MG63 (cell line): ENCODE results near the gene DMWD. TPM values are rescaled to one million over a fixed set of nuclear protein-coding genes. Genes with fewer than 3 reads are reported as not detected.

Source experiments
- DNase-seq: peaks from one replicate; pipeline ENCODE4 v3.0.0-alpha.2; 2020
- H3K27me3 ChIP-seq: fragments of 250-450 bp; sonication (Bioruptor Pico); 2 replicates; pipeline ENCODE4 v1.5.1; 2020; ENCODE audit warnings: mild to moderate bottlenecking, moderate library complexity
- H3K36me3 ChIP-seq: fragments of 250-450 bp; sonication (Bioruptor Pico); 2 replicates; pipeline ENCODE4 v1.5.1; 2020; ENCODE audit warnings: mild to moderate bottlenecking, moderate library complexity
- H3K4me3 ChIP-seq: fragments of 250-450 bp; sonication (Bioruptor Pico); 2 replicates; pipeline ENCODE4 v1.5.1; 2020; ENCODE audit warnings: mild to moderate bottlenecking, moderate library complexity
- H3K9me3 ChIP-seq: fragments of 250-450 bp; sonication (Bioruptor Pico); 2 replicates; pipeline ENCODE4 v1.5.1; 2020; ENCODE audit warnings: mild to moderate bottlenecking, moderate library complexity
- total RNA-seq: library from RNA; depleted of rRNA; stranded (reverse); fragments of >200 nt; shearing (Covaris generic); gene quantifications from 2 replicates; pipeline ENCODE4 v1.2.3, GENCODE V29; 2014; ENCODE audit warnings: low replicate concordance

DMWD gene
- total RNA-seq, 1 experiment from 2014 or later = 30.4 TPM

- H3K36me3 ChIP-seq = peaks cover 51% of the 10 kb centered on the region
- H3K4me3 ChIP-seq = no peak overlapping the region
- DNase-seq = no peak
- no peaks in the 10 kb centered on the region for H3K27me3 ChIP-seq
- H3K9me3 ChIP-seq = no peaks in the 10 kb centered on the region
Measured at GRCh38 chr19:45820413-45821102, 27.9 kb upstream of the DMWD start.

- DNase-seq = no peak
- no peak overlapping the region for H3K4me3 ChIP-seq
Measured at GRCh38 chr19:45819769-45820168, 27.1 kb upstream of the DMWD start.

GRCh38 chr19:45817725-45818301, 25.2 kb upstream of the DMWD start:
- peaks cover 24% of the 10 kb centered on the region for H3K36me3 ChIP-seq
- H3K27me3 ChIP-seq = no peaks in the 10 kb centered on the region
- H3K4me3 ChIP-seq = no peak overlapping the region
- peak; percentile 40 for DNase-seq
- no peaks in the 10 kb centered on the region for H3K9me3 ChIP-seq

More at GRCh38 chr19:45819769-45820168, 27.1 kb upstream of the DMWD start:
- Histone ChIP-seq H3K9me3 (no peaks in the 10 kb centered on the region), H3K27me3 (no peaks in the 10 kb centered on the region), H3K36me3 (peaks cover 44% of the 10 kb centered on the region)

DNA sequence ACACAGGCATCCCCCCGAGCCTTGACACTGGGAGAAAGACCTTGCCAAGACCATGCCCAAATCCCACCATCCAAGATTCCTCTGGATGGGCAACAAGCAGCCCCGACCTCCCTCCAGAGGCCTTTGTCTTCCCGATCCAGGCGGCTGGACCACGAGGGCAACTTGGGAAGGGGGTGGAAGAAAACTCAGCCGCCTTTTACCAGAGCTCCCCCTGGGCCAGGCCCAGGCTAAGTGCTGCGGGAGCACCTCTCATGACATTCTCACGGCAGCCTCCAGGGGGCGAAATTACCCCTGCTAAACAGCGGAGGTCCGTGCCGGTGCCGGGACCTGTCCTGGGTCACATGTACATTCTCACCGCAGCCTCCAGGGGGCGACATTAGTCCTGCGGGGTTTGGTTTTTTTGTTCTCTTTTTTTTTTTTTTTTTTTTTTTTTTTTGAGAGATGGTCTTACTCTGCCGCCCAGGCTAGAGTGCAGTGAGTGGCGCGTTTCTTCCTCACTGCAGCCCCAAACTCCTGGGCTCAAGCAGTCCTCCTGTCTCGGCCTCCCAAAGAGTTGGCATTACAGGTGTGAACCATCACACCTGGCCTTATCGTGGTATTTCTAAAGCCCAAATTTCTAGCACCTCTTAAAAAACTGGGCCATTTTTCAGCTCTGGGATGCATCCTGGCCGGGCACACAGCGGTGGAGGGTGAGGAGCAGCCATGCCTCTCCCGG, 24.5 kb upstream of the DMWD start:
- DNase-seq = peak; percentile 94
- peaks cover 21% of the 10 kb centered on the region for H3K36me3 ChIP-seq
- no peaks in the 10 kb centered on the region for H3K27me3 ChIP-seq
- H3K4me3 ChIP-seq = no peak overlapping the region
- H3K9me3 ChIP-seq = no peaks in the 10 kb centered on the region

DNA sequence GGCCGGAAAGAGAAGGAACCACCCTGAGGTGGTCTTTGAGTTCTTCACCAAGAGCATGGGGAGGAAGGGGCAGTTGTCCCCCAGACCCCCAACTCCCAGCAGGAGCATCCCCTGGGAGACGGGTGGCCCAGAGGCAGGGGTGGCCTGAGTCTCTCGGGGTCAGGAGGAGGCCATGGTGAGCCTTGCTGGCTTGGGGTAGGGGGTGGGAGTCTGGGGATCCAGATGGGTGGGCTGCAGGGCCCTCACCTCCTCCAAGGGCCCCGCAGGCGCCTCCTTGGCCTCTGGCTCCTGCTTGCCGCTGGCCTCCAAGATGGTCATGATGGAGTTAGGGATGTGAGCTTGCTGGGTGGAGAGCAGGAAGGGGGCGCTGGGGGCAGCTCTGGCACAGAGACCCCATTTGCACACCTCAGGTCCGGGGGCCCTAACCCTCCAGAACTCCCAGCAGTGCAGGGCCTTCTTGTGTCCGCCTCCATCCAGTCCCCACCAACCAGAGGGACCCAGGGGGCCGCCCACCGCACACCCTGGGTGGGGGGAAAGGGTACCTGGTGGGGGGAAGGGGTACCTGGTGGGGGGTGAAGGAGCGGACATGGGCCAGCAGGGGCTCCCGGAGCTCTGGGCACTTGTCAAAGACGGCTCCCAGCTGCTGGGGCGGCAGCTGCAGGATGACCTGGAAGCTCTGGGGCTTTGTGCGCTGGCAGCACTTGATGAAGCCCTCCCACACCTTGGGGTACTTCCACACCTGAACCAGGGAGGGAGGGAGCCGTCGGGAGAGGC, 23.8 kb upstream of the DMWD start:
- peaks cover 21% of the 10 kb centered on the region for H3K36me3 ChIP-seq
- no peak overlapping the region for H3K4me3 ChIP-seq
- H3K27me3 ChIP-seq = no peaks in the 10 kb centered on the region
- H3K9me3 ChIP-seq = no peaks in the 10 kb centered on the region
- DNase-seq = no peak

DNA sequence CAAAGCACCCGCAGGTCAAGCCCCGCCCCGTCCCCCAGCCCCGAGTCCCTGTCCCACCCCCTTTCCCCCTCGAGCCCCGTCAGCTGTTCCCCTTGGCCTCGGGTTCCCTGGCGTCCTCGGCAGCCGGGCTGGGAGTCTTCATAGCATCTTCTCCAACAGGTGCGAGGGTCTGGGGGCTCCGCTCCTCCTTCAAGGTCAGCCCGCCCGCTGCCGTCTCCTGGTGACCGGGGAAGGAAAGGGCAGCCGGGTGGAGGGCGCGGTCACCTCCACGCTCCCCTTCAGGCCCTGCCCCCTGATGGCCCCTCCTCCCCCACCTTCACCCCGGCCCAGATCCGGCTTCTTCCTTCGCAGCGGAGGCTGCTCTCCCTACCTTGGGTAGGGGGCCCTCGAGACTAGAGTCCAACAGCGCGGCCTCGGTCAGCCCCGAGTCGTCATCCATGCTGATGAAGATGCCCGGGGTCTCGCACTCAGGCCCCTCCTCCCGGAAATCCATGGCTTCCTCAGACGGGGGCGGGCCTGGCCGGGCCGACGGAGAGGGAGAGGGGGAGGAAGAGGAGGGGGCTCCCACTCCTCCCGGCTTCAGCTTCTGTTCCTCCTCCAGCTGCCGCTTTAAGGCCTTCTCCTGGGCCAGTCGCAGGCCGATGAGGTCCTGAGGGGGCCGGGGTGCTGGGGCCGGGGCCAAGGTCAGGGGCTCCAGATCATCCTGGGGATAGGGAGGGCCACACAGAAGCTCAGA, 23.0 kb upstream of the DMWD start:
- H3K4me3 ChIP-seq = no peak overlapping the region

GRCh38 chr19:45814851-45815480, 22.3 kb upstream of the DMWD start, which contains the start of gene RSPH6A:
Gene RSPH6A (minus strand): TSS chr19:45815308. CDS start chr19:45815176, 132 bp downstream.
- DNase-seq = no peak
- no peaks in the 10 kb centered on the region for H3K9me3 ChIP-seq
- H3K27me3 ChIP-seq = no peaks in the 10 kb centered on the region
- H3K4me3 ChIP-seq = no peak within 1 kb of the TSS
- peaks cover 21% of the 10 kb centered on the region for H3K36me3 ChIP-seq

More for the DNA sequence above, 23.0 kb upstream of the DMWD start:
- H3K36me3 ChIP-seq = peaks cover 21% of the 10 kb centered on the region
- DNase-seq = no peak
- H3K9me3 ChIP-seq = no peaks in the 10 kb centered on the region
- no peaks in the 10 kb centered on the region for H3K27me3 ChIP-seq

- DNase-seq = no peak
- H3K4me3 ChIP-seq = no peak overlapping the region
- peaks cover 21% of the 10 kb centered on the region for H3K36me3 ChIP-seq
- H3K27me3 ChIP-seq = no peaks in the 10 kb centered on the region
- no peaks in the 10 kb centered on the region for H3K9me3 ChIP-seq
Measured at GRCh38 chr19:45814166-45814780, 21.6 kb upstream of the DMWD start.

DNA sequence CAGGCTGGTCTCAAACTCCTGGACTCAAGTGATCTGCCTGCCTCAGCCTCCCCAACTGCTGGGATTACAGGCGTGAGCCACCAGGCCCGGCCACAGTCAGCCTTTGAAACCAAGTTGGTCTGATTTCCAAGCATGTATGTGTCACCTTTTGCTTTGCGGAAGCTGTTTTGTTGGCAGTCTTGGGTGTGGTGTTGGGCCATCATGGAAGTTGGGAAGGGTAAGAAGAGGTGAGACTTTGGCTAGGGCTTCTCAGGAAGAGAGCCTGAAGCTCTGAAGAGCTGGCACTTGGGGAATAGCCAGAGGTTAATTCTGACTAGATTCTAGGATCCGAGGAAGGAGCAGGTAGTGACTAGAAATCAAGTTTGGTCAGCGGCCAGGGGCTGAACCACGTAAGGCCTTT, 19.7 kb upstream of the DMWD start:
- Histone ChIP-seq H3K27me3 (no peaks in the 10 kb centered on the region), H3K4me3 (no peak overlapping the region), H3K36me3 (peaks cover 11% of the 10 kb centered on the region), H3K9me3 (no peaks in the 10 kb centered on the region)
- DNase-seq = no peak

GRCh38 chr19:45809643-45810159, 17.1 kb upstream of the DMWD start:
- no peak for DNase-seq
- Histone ChIP-seq H3K36me3 (no peaks in the 10 kb centered on the region), H3K9me3 (no peaks in the 10 kb centered on the region), H3K4me3 (no peak overlapping the region), H3K27me3 (no peaks in the 10 kb centered on the region)

- Histone ChIP-seq H3K4me3 (no peak overlapping the region), H3K27me3 (no peaks in the 10 kb centered on the region), H3K36me3 (no peaks in the 10 kb centered on the region), H3K9me3 (no peaks in the 10 kb centered on the region)
- no peak for DNase-seq
Measured at GRCh38 chr19:45805719-45806118, 13.1 kb upstream of the DMWD start.

DNA sequence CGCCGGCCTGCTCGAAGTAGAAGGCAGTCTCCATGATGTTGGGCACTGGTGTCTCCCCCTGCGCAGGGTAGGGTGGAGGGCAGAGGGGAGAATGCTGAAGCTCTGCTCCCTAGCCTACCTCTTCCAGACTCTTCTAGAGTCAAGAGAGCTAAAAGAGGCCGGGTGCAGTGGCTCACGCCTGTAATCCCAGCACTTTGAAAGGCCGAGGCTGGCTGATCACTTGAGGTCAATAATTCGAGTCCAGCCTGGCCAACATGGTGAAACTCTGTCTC, 12.2 kb upstream of the DMWD start:
- no peaks in the 10 kb centered on the region for H3K36me3 ChIP-seq
- DNase-seq = no peak

GRCh38 chr19:45804140-45804958, 11.7 kb upstream of the DMWD start:
- no peaks in the 10 kb centered on the region for H3K9me3 ChIP-seq
- no peak for DNase-seq
- no peaks in the 10 kb centered on the region for H3K27me3 ChIP-seq
- H3K4me3 ChIP-seq = no peak overlapping the region
- H3K36me3 ChIP-seq = no peaks in the 10 kb centered on the region

More for the DNA sequence above, 12.2 kb upstream of the DMWD start:
- H3K4me3 ChIP-seq = no peak overlapping the region
- no peaks in the 10 kb centered on the region for H3K9me3 ChIP-seq
- no peaks in the 10 kb centered on the region for H3K27me3 ChIP-seq

- Histone ChIP-seq H3K36me3 (no peaks in the 10 kb centered on the region), H3K9me3 (no peaks in the 10 kb centered on the region), H3K27me3 (no peaks in the 10 kb centered on the region), H3K4me3 (no peak overlapping the region)
- no peak for DNase-seq
Measured at GRCh38 chr19:45801603-45802175, 9.0 kb upstream of the DMWD start.
